GM13976 (cell line): ENCODE data around the gene ACO2.

Source experiments
- DNase-seq: peaks from one replicate; pipeline ENCODE4 v3.0.0; 2012; ENCODE audit warnings: low spot score
- CTCF ChIP-seq: IDR thresholded peaks from 2 replicates; pipeline ENCODE4 v1.5.1; 2012; ENCODE audit warnings: borderline replicate concordance, mild to moderate bottlenecking; ENCODE audit not compliant: insufficient read depth; ENCODE audit errors: extremely low read depth, missing control alignments, control extremely low read depth
- in situ Hi-C: fragments of 300-500 bp; cut with MboI; formaldehyde crosslinking; loops from one replicate; pipeline ENCODE4 v1.12.0; 2022; ENCODE audit warnings: low sequenced_read_pairs, mixed read lengths, inconsistent platforms; ENCODE audit not compliant: unreplicated experiment

ACO2 gene

DNA sequence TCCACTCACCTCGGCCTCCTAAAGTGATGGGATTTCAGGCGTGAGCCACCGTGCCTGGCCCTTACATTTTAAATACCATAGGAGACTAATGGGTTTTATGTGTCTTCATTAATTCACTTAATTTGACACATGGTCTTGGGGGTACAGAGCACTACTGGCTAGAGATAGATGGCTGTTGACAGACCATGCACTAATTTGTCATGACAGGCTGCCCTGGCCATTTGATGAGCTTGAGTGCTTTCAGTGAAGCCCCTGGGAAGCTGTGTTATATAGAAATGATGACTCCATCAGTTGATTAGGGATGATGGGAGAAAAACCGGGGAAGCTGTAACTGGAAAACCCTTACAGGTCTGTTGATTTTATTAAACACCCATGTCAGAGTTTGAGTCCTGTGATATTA lies 7.0 kb upstream of the ACO2 start:
- no peak for TF ChIP-seq CTCF
- in situ Hi-C loops, result no loop called here
- DNase-seq, result no peak

DNA sequence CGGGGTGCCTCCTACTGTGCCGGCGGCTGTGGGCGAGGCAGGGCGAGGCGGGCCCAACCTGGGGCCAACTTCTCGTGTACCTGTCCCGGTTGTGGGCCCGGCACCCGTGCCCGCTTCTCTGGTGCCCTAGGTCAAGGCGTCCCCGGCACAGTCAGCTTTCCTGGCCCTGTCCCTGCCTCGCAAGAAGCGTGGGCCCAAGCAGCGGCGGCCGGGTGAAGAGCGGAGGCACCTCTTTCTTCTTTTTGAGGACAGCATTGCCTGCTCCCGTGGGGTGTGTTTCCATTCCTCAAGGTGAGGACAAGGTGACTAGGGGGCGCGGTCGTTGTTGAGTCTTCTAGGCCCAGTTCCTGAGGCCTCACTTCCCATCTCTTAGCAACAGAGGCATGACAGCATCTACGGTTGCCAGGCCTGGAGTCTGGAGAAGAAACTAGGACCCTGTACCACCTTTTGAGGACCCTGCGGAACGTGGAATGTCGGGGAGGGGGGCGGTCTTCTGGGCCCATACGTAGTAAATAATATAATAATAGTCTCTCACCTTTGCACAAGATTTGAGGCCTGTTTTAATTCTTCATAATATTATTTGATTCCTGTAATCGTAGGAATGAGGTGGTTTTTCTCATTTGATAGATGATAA lies 418 bp downstream of the ACO2 start:
- DNase-seq, result no peak
- in situ Hi-C loops, result no loop called here
- TF ChIP-seq CTCF, result no peak

DNA sequence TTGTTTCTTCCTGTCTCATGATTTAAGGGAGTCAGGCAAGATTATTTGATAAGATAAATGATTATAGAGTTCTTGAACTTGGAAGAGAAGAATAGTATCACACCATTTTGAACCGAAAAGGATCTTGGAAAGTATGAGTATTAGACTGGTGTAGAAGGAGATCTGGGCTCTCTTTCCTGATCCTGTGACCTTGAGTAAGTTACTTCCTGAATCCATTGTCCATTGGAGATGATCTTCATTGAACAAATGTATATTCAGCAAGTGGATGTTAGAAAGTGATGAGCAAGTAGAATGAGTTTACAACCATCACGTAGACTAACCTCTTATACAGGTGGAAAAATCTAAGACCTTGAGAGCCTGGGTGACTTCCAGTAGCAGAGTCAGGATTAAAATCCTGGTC lies 2.0 kb downstream of the ACO2 start:
- no peak for TF ChIP-seq CTCF

GRCh38 chr22:41471568-41471967 lies 2.7 kb downstream of the ACO2 start:
- TF ChIP-seq CTCF, result no peak
- DNase-seq, result no peak
- in situ Hi-C loops, result no loop called here

More for the DNA sequence above, 2.0 kb downstream of the ACO2 start:
- in situ Hi-C loops, result no loop called here
- DNase-seq, result no peak

DNA sequence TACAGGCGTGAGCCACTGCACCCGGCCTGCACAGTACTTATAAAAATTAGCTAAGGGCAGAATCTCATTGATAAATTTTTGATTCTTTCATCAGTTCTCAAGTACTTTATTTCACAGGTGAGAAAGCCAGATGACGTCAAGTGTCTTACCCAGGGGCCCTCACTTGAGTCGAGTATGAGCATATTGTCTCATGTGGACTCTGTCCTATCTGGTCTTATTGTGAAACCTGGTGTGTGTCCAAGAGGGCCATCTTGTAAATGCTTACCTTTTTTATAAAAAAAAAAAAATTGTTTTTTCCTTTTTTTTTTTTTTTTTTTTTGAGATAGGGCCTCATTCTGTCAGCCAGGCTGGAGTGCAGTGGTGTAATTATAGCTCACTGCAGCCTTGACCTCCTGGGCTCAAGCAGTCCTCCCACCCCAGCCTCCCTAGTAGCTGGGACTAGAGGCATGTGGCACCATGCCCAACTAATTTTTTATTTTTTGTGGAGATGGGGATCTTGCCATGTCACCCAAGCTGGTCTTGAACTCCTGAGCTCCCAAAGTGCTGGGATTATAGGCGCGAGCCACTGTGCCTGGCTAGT lies 6.0 kb downstream of the ACO2 start:
- in situ Hi-C loops, result no loop called here
- no peak for DNase-seq
- TF ChIP-seq CTCF, result no peak

DNA sequence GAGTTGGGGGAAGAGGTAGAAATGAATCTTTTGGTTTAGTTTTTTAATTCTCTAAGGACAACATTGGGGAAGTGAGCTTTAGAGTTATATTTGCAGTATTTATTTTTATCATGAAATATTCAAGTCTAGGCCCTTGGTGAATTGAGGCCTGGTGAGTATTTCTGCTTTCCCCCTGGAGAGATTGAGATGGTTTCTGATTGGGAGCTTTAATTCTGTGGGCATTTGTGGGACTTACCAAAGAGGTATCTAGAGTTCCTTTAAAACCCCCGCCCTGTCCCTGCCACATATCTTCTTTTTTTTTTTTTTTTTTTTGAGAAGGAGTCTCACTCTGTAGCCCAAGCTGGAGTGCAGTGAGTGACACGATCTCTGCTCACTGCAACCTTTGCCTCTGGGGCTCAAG lies 9.6 kb downstream of the ACO2 start:
- in situ Hi-C loops, result no loop called here
- no peak for TF ChIP-seq CTCF
- no peak for DNase-seq
